ENCODE results near the gene ARID5B. TPM values are rescaled to one million over a fixed set of nuclear protein-coding genes. Genes with fewer than 3 reads are reported as not detected.

ARID5B gene
- polyA plus RNA-seq, 1 donor from 2014 or later, result 2.1 TPM

DNA sequence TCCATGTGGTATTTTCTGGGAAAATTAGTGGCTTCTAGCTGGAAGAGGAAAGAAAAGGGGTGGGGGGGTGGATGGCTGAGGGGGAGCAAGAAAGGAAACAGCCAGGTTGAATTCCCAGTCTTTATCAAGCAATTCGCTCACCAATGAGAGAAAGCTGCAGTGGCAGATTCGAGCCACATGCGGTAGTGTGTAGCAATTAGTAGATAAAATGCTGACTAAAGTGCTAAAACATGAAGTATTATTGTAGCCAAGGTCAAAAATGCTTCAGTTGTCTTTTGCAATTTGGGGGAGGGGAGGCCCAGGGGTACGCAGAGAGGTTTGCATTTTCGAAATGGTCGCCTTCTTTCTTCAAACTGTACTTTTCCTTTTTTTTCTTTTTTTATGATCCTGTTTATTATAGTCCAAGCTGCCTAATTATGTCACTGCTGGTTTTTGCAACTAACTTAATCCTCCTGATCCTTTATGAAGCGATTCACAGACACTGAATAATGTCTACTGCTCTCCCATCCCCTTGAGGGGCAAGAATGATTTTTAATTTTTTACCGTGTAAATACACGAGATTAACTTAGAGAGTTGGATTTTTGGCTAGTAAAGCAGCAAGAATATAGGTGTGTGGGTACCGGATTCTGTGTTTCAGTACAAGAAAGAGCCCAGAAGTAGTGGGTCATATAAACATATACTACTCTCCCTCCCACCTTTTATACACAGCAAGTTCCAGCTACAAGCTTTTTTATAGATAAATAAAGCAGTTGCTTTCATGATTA lies 3.6 kb upstream of the ARID5B start:
- peak overlapping the region; percentile 58 for H3K4me3 ChIP-seq (ENCODE audit: low read length)
- H3K27me3 ChIP-seq (ENCODE audit: insufficient read depth, low read depth, low read length), result peaks cover 8% of the 10 kb centered on the region
- H3K4me2 ChIP-seq (ENCODE audit: low read length), result peak overlapping the region; percentile 23
- H4K20me1 ChIP-seq (ENCODE audit: insufficient read depth), result no peaks in the 10 kb centered on the region
- no peak overlapping the region for H3K27ac ChIP-seq (ENCODE audit: low read length)
- H3K36me3 ChIP-seq (ENCODE audit: insufficient read depth, low read length), result no peaks in the 10 kb centered on the region
- H3F3A ChIP-seq (ENCODE audit: insufficient read depth, low read length, poor library complexity, severe bottlenecking), result peaks cover 3% of the 10 kb centered on the region
- H3K9me2 ChIP-seq (ENCODE audit: insufficient read depth, low read length), result no peaks in the 10 kb centered on the region
- peak overlapping the region; percentile 13 for H2AFZ ChIP-seq (ENCODE audit: low read depth, low read length)
- H3K9me3 ChIP-seq (ENCODE audit: low read length), result no peaks in the 10 kb centered on the region
- H3K9ac ChIP-seq (ENCODE audit: low read length), result peak overlapping the region; percentile 40
- H3K79me2 ChIP-seq (replicated peaks; ENCODE audit: insufficient read depth, low read length), result no peaks in the 10 kb centered on the region
- TF ChIP-seq, protein P1, sequence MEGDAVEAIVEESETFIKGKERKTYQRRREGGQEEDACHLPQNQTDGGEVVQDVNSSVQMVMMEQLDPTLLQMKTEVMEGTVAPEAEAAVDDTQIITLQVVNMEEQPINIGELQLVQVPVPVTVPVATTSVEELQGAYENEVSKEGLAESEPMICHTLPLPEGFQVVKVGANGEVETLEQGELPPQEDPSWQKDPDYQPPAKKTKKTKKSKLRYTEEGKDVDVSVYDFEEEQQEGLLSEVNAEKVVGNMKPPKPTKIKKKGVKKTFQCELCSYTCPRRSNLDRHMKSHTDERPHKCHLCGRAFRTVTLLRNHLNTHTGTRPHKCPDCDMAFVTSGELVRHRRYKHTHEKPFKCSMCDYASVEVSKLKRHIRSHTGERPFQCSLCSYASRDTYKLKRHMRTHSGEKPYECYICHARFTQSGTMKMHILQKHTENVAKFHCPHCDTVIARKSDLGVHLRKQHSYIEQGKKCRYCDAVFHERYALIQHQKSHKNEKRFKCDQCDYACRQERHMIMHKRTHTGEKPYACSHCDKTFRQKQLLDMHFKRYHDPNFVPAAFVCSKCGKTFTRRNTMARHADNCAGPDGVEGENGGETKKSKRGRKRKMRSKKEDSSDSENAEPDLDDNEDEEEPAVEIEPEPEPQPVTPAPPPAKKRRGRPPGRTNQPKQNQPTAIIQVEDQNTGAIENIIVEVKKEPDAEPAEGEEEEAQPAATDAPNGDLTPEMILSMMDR (IDR thresholded peaks at IDR 0.05; ENCODE audit: poor library complexity, severe bottlenecking), result peak; percentile 55
- no peak for TF ChIP-seq EP300 (conservative IDR thresholded peaks at IDR 0.05; ENCODE audit: poor library complexity, severe bottlenecking)

DNA sequence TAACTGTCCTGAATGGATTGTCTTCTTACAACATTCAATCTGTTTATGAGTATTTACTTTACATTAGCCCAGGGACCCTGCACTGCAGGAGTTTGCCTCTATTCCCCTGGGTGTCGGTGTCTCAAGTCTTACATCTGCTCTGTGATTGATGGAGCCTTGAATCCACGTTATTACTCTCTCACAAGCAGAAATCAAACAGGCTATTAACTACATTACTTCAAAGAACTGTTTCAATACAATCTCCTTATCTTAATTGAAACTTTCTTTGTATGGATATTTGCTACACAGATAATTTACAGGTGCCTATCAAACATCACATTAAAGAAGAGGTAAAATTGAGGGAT lies 3.1 kb upstream of the ARID5B start:
- Histone ChIP-seq H3K27ac (ENCODE audit: low read length) (no peak overlapping the region), H3K79me2 (replicated peaks; ENCODE audit: insufficient read depth, low read length) (no peaks in the 10 kb centered on the region), H3K4me3 (ENCODE audit: low read length) (peak overlapping the region; percentile 58), H3K36me3 (ENCODE audit: insufficient read depth, low read length) (no peaks in the 10 kb centered on the region), H3K4me2 (ENCODE audit: low read length) (no peak overlapping the region), H3K9me2 (ENCODE audit: insufficient read depth, low read length) (no peaks in the 10 kb centered on the region), H3K27me3 (ENCODE audit: insufficient read depth, low read depth, low read length) (peaks cover 8% of the 10 kb centered on the region), H2AFZ (ENCODE audit: low read depth, low read length) (no peak overlapping the region), H3K9me3 (ENCODE audit: low read length) (no peaks in the 10 kb centered on the region), H4K20me1 (ENCODE audit: insufficient read depth) (no peaks in the 10 kb centered on the region), H3K9ac (ENCODE audit: low read length) (no peak overlapping the region), H3F3A (ENCODE audit: insufficient read depth, low read length, poor library complexity, severe bottlenecking) (peaks cover 3% of the 10 kb centered on the region)
- TF ChIP-seq SMC3 (conservative IDR thresholded peaks at IDR 0.05; ENCODE audit: poor library complexity) (no peak), TAF1 (IDR thresholded peaks at IDR 0.05; ENCODE audit: low read depth) (no peak), EZH2 (IDR thresholded peaks at IDR 0.05; ENCODE audit: borderline replicate concordance, insufficient read depth, low read length, poor library complexity, severe bottlenecking) (no peak), EP300 (conservative IDR thresholded peaks at IDR 0.05; ENCODE audit: poor library complexity, severe bottlenecking) (no peak), MXI1 (conservative IDR thresholded peaks at IDR 0.05; ENCODE audit: poor library complexity, severe bottlenecking) (no peak), POLR2AphosphoS5 (IDR thresholded peaks at IDR 0.05) (no peak), RAD21 (conservative IDR thresholded peaks at IDR 0.05) (no peak)
- TF ChIP-seq, protein P2, sequence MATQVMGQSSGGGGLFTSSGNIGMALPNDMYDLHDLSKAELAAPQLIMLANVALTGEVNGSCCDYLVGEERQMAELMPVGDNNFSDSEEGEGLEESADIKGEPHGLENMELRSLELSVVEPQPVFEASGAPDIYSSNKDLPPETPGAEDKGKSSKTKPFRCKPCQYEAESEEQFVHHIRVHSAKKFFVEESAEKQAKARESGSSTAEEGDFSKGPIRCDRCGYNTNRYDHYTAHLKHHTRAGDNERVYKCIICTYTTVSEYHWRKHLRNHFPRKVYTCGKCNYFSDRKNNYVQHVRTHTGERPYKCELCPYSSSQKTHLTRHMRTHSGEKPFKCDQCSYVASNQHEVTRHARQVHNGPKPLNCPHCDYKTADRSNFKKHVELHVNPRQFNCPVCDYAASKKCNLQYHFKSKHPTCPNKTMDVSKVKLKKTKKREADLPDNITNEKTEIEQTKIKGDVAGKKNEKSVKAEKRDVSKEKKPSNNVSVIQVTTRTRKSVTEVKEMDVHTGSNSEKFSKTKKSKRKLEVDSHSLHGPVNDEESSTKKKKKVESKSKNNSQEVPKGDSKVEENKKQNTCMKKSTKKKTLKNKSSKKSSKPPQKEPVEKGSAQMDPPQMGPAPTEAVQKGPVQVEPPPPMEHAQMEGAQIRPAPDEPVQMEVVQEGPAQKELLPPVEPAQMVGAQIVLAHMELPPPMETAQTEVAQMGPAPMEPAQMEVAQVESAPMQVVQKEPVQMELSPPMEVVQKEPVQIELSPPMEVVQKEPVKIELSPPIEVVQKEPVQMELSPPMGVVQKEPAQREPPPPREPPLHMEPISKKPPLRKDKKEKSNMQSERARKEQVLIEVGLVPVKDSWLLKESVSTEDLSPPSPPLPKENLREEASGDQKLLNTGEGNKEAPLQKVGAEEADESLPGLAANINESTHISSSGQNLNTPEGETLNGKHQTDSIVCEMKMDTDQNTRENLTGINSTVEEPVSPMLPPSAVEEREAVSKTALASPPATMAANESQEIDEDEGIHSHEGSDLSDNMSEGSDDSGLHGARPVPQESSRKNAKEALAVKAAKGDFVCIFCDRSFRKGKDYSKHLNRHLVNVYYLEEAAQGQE (IDR thresholded peaks at IDR 0.05; ENCODE audit: borderline replicate concordance), result no peak
- TF ChIP-seq, protein P1 (IDR thresholded peaks at IDR 0.05; ENCODE audit: poor library complexity, severe bottlenecking), result no peak

Data from neural cell (in vitro differentiated cells).